Right lobe of liver (tissue), 6 donors: Measurements from ENCODE around the gene ANXA11. TPM values are rescaled to one million over a fixed set of nuclear protein-coding genes. Genes with fewer than 3 reads are reported as not detected.
A peak's percentile ranks its signal among the peaks of the same experiment; 100 is the strongest.

ENCODE experiments used
- ATAC-seq, 4 donors: fragments of 200-7000 bp; cut with Tn5 transposase; one replicate each; pipeline ENCODE4 v1.9.1; 2020; ENCODE audit warnings: mild to moderate bottlenecking in 4 of 4, moderate library complexity in 4 of 4
- DNase-seq, 3 donors: peaks; one replicate each; pipeline ENCODE4 v3.0.0-alpha.2; 2020
- H3K27ac ChIP-seq, 3 donors: fragments of 200-600 bp; one replicate each; pipeline ENCODE4 v1.8.0; 2022
- H3K27me3 ChIP-seq, 2 donors: fragments of 200-600 bp; one replicate each; pipeline ENCODE4 v1.8.0; 2022
- H3K36me3 ChIP-seq, 4 donors: fragments of 200-600 bp; sonication (generic) in 1 of 4; one replicate each; pipeline versions ENCODE4 v1.5.1 to v1.8.0; 2017 to 2022; ENCODE audit warnings: control low read depth in 1 of 4
- H3K4me1 ChIP-seq, 4 donors: fragments of 200-600 bp; sonication (generic) in 1 of 4; one replicate each; pipeline versions ENCODE4 v1.5.1 to v1.8.0; 2017 to 2022; ENCODE audit warnings: control low read depth in 1 of 4
- H3K4me3 ChIP-seq, 3 donors: fragments of 200-600 bp; one replicate each; pipeline ENCODE4 v1.8.0; 2022
- H3K9me3 ChIP-seq, 4 donors: fragments of 200-600 bp; sonication (generic) in 1 of 4; one replicate each; pipeline versions ENCODE4 v1.5.1 to v1.8.0; 2017 to 2022; ENCODE audit warnings: control low read depth in 1 of 4
- CTCF ChIP-seq, 4 donors: fragments of 200-600 bp in 3 of 4; fragments of 450-650 bp in 1 of 4; IDR thresholded peaks; one replicate each; pipeline versions ENCODE4 v1.5.1 to v1.8.0; 2016 to 2022; ENCODE audit warnings: antibody characterized with exemption in 4 of 4, mild to moderate bottlenecking in 2 of 4
- POLR2A ChIP-seq: fragments of 450-650 bp; IDR thresholded peaks from one replicate; pipeline ENCODE4 v1.6.1; 2017; ENCODE audit warnings: antibody characterized with exemption, mild to moderate bottlenecking
- WGBS: methylation state at CpG from one replicate; pipeline ENCODE4 v1.1.6; 2018; ENCODE audit warnings: low coverage, low lambda C conversion rate; ENCODE audit not compliant: insufficient coverage; ENCODE audit errors: missing lambda C conversion rate; 5-methylcytosine and 5-hydroxymethylcytosine counted together
- intact Hi-C, 2 donors: fragments of 100-400 bp; cut with DNase I; formaldehyde crosslinking; loops; one replicate each; pipeline versions ENCODE4 v1.11.2 to v1.14.1; 2022
- total RNA-seq, 6 experiments: library from RNA; depleted of rRNA in 2 of 6; stranded (reverse); fragments of >200 nt in 2 of 6; fragmentation: NEBNext Ultra II Directional in 3 of 6; extraction: Animal tissue kit (Norgen Biotek cat#: 25700) in 3 of 6; gene quantifications; one replicate each; pipeline versions ENCODE4 v1.1.0 to v1.2.4, GENCODE V29; 2016 to 2023
- donor health status: DM: no; HTN: yes; CAD: no.
- donor health status: DM: no; HTN: no; CAD: no.
- donor health status: DM: no; HTN: no; CAD: no.
- donor health status: DM: no; HTN: yes; CAD: no.
- donor health status: DM: no; HTN: yes; CAD: no.

Gene ANXA11
- total RNA-seq, 6 experiments from 2014 or later = 41.7 to 100 (median 55.6) TPM

- Histone ChIP-seq H3K36me3 (no peaks in the 10 kb centered on the region), H3K27me3 (no peaks in the 10 kb centered on the region), H3K9me3 (no peaks in the 10 kb centered on the region), H3K4me1 (peaks cover 0 to 7% (median 0%) of the 10 kb centered on the region in 4 donors), H3K4me3 (no peak overlapping the region), H3K27ac (no peak overlapping the region)
- TF ChIP-seq POLR2A (no peak), CTCF (IDR thresholded peaks at IDR 0.05) (no peak)
- intact Hi-C loops = no loop called here
- DNase-seq (peak in 1 of 3 donors; percentile 54), ATAC-seq (peak; percentile 61 to 73 (median 70))
- WGBS = 58% methylated on average over 6 of the region's 16 CpGs
These were observed 17.6 kb downstream of the ANXA11 start for GRCh38 chr10:80187465-80188409.

GRCh38 chr10:80187060-80187459 lies 18.3 kb downstream of the ANXA11 start:
- Histone ChIP-seq H3K27ac (no peak overlapping the region), H3K36me3 (no peaks in the 10 kb centered on the region), H3K4me3 (no peak overlapping the region), H3K27me3 (no peaks in the 10 kb centered on the region), H3K4me1 (peaks cover 0 to 7% (median 0%) of the 10 kb centered on the region in 4 donors), H3K9me3 (no peaks in the 10 kb centered on the region)
- WGBS = 100% methylated on average over 1 of the region's 2 CpGs
- no peak for ATAC-seq
- TF ChIP-seq POLR2A (no peak), CTCF (IDR thresholded peaks at IDR 0.05) (no peak)
- no peak for DNase-seq
- intact Hi-C loops = no loop called here

- ATAC-seq = peak in 2 of 4 donors; percentile 17 to 21
These were observed 18.8 kb downstream of the ANXA11 start for GRCh38 chr10:80186364-80187012.

More at GRCh38 chr10:80186364-80187012, 18.8 kb downstream of the ANXA11 start:
- TF ChIP-seq CTCF (IDR thresholded peaks at IDR 0.05) (no peak), POLR2A (no peak)
- Histone ChIP-seq H3K27ac (no peak overlapping the region), H3K9me3 (no peaks in the 10 kb centered on the region), H3K4me1 (peaks cover 0 to 7% (median 0%) of the 10 kb centered on the region in 4 donors), H3K36me3 (no peaks in the 10 kb centered on the region), H3K27me3 (no peaks in the 10 kb centered on the region), H3K4me3 (no peak overlapping the region)
- 60% methylated on average over 6 of the region's 13 CpGs for WGBS
- intact Hi-C loops = no loop called here
- DNase-seq = no peak
